K562 (cell line): ENCODE results near the gene NEMP1. TPM values are rescaled to one million over a fixed set of nuclear protein-coding genes. Genes with fewer than 3 reads are reported as not detected.
A peak's percentile ranks its signal among the peaks of the same experiment; 100 is the strongest.
"Not testable (repeated sequence)": the region's sequence is repeated elsewhere in the genome, so short reads cannot be mapped to it uniquely, and the experiment has no call there.

ENCODE experiments used
- ATAC-seq: fragments of 200-7000 bp; cut with Tn5 transposase; 3 replicates; pipeline ENCODE4 v1.9.1; 2020; ENCODE audit warnings: moderate library complexity
- BruUV-seq: library from RNA; stranded (reverse); fragments of 400-500 nt; replicated peaks from 2 replicates; lab custom pipeline; 2021; lab: Mats Ljungman, UMichigan
- CTCF ChIA-PET: fragments of 300-600 bp; formaldehyde crosslinking; extraction: SDS; loops from one replicate; lab custom pipeline; 2021; ENCODE audit warnings: low intra/inter-chr PET ratio; lab: Yijun Ruan, JAX
- POLR2A ChIA-PET: fragments of 300-600, 350-650 bp; sonication (Branson Sonifier 250); formaldehyde crosslinking; extraction: SDS; loops from one replicate; lab custom pipeline; 2021; ENCODE audit warnings: antibody characterized with exemption, inconsistent platforms; lab: Yijun Ruan, JAX
- DNase-seq, 4 experiments: peaks; one replicate each; pipeline versions ENCODE4 v3.0.0 to v3.0.0-alpha.2; 2011 to 2018; ENCODE audit warnings: low spot score in 3 of 4, mixed read lengths in 3 of 4; ENCODE audit errors: extremely low read depth in 1 of 4
- FAIRE-seq: peaks from 2 replicates; lab custom pipeline; 2011; peaks lifted over from hg19 to GRCh38; lab: Jason Lieb, UNC
- H2AFZ ChIP-seq: 2 replicates; pipeline ENCODE4 v1.6.0; 2011; ENCODE audit warnings: low read depth, low read length, control low read depth, inconsistent platforms
- H3K27ac ChIP-seq: fragments of 200-600 bp; 3 replicates; pipeline ENCODE4 v1.8.0; 2011; ENCODE audit warnings: low read depth, mild to moderate bottlenecking, control low read depth, inconsistent platforms, low read length, moderate library complexity, mixed read lengths; ENCODE audit errors: extremely low read depth
- H3K27me3 ChIP-seq, 2 experiments: fragments of 300-600 bp in 1 of 2; 2 replicates in 1 of 2; 3 replicates in 1 of 2; pipeline versions ENCODE4 v1.6.0 to v1.8.0; 2011; ENCODE audit warnings: inconsistent platforms in 2 of 2, low read length in 2 of 2, mild to moderate bottlenecking in 1 of 2, mixed read lengths in 1 of 2, moderate library complexity in 1 of 2; ENCODE audit not compliant: control insufficient read depth in 2 of 2, insufficient read depth in 2 of 2
- H3K36me3 ChIP-seq: fragments of 300-600 bp; 3 replicates; pipeline ENCODE4 v1.8.0; 2011; ENCODE audit warnings: mild to moderate bottlenecking, low read length, inconsistent platforms; ENCODE audit not compliant: control insufficient read depth, insufficient read depth
- H3K4me1 ChIP-seq, 2 experiments: fragments of 200-600 bp in 1 of 2; replicated peaks in 1 of 2; 2 replicates in 1 of 2; 3 replicates in 1 of 2; pipeline versions ENCODE4 v1.5.1 to v1.8.0; 2011; ENCODE audit warnings: inconsistent platforms in 2 of 2, low read length in 2 of 2, mild to moderate bottlenecking in 1 of 2, mixed read lengths in 1 of 2, moderate library complexity in 1 of 2; ENCODE audit not compliant: control insufficient read depth in 2 of 2, insufficient read depth in 2 of 2
- H3K4me2 ChIP-seq: 2 replicates; pipeline ENCODE4 v1.6.1; 2011; ENCODE audit warnings: low read length, control low read depth, inconsistent platforms, mixed read lengths; ENCODE audit not compliant: insufficient read depth
- H3K4me3 ChIP-seq: fragments of 200-600 bp; sonication (generic), shearing (Covaris generic); 2 replicates; pipeline ENCODE4 v1.5.1; 2016; ENCODE audit warnings: control low read depth, inconsistent platforms
- H3K79me2 ChIP-seq: fragments of 200-600 bp; 3 replicates; pipeline ENCODE4 v1.8.0; 2011; ENCODE audit warnings: low read length, inconsistent platforms; ENCODE audit not compliant: control insufficient read depth, insufficient read depth
- H3K9ac ChIP-seq, 2 experiments: 2 replicates each; pipeline versions ENCODE4 v1.6.0 to v1.6.1; 2011; ENCODE audit warnings: low read depth in 2 of 2, low read length in 2 of 2, control low read depth in 1 of 2, inconsistent platforms in 1 of 2, mild to moderate bottlenecking in 1 of 2, mixed read lengths in 1 of 2; ENCODE audit not compliant: insufficient read depth in 1 of 2
- H3K9me1 ChIP-seq: one replicate; pipeline ENCODE4 v1.6.0; 2011; ENCODE audit warnings: inconsistent platforms, mild to moderate bottlenecking, low read length, moderate library complexity; ENCODE audit not compliant: control insufficient read depth, insufficient read depth
- H3K9me3 ChIP-seq: replicated peaks from 2 replicates; pipeline ENCODE4 v1.5.1; 2011; ENCODE audit warnings: low read depth, low read length, inconsistent platforms; ENCODE audit not compliant: control insufficient read depth, insufficient read depth
- H4K20me1 ChIP-seq: replicated peaks from 2 replicates; pipeline ENCODE4 v1.6.1; 2011; ENCODE audit warnings: low read length, inconsistent platforms, mixed read lengths; ENCODE audit not compliant: control insufficient read depth, insufficient read depth
- ATF3 ChIP-seq, 2 experiments: fragments of 450-650 bp in 1 of 2; sonication (generic) in 1 of 2; formaldehyde crosslinking in 1 of 2; IDR thresholded peaks in 1 of 2; conservative IDR thresholded peaks in 1 of 2; 2 replicates each; pipeline versions ENCODE4 v1.6.1 to v1.8.1; 2016 to 2023; ENCODE audit warnings: mild to moderate bottlenecking in 2 of 2, moderate library complexity in 2 of 2, inconsistent platforms in 1 of 2, missing genetic modification reagents in 1 of 2
- JUND ChIP-seq, 2 experiments: IDR thresholded peaks; 2 replicates in 1 of 2; 3 replicates in 1 of 2; pipeline ENCODE4 v1.6.1; 2011; ENCODE audit warnings: borderline replicate concordance in 2 of 2, low read depth in 2 of 2, low read length in 2 of 2, improper control_type of control experiment in 1 of 2, missing biosample characterization in 1 of 2, missing genetic modification characterization in 1 of 2, missing genetic modification reagents in 1 of 2
- WGBS: fragments of 100-300 bp; shearing (Covaris generic); methylation state at CpG from one replicate; pipeline ENCODE4 v1.1.6; 2016; ENCODE audit warnings: low coverage, mixed read lengths; ENCODE audit not compliant: insufficient coverage; ENCODE audit errors: missing lambda C conversion rate; 5-methylcytosine and 5-hydroxymethylcytosine counted together
- in situ Hi-C: fragments of 300-500 bp; cut with MboI; formaldehyde crosslinking; loops from 4 replicates; pipeline ENCODE4 v1.15.0; 2018; ENCODE audit warnings: inconsistent platforms, mixed read lengths
- intact Hi-C: fragments of 100-400 bp; cut with micrococcal nuclease; formaldehyde crosslinking; loops from 2 replicates; pipeline ENCODE4 v1.14.2; 2022
- polyA plus RNA-seq, 8 experiments: library from polyadenylated mRNA; depleted of rRNA in 4 of 8; stranded (reverse) in 5 of 8; unstranded in 3 of 8; fragments of >200 nt; fragmentation: Nextera tagmentation in 2 of 8; fragmentation: Illumina TruSeq in 1 of 8; extraction: Ambion mirVana in 2 of 8; extraction: Trizol in 1 of 8; gene quantifications; 2 replicates each; pipeline versions ENCODE4 v1.2.1 to v1.2.3, GENCODE V29; 2011 to 2014; ENCODE audit warnings: inconsistent platforms in 1 of 8, missing spikeins in 1 of 8
- total RNA-seq, 7 experiments: library from RNA; depleted of rRNA in 6 of 7; stranded (reverse); fragments of >200 nt in 6 of 7; fragmentation: Illumina TruSeq in 2 of 7; extraction: Trizol in 2 of 7; gene quantifications; 2 replicates each; pipeline versions ENCODE4 v1.2.1 to v1.2.3, GENCODE V29; 2011 to 2021; ENCODE audit warnings: low replicate concordance in 1 of 7

NEMP1 gene
- total and polyA plus RNA-seq, 9 of the 15 experiments (the other 6 are each of a cell fraction or from before 2014, with no cell fraction given), result 9.5 to 82.2 (median 41.2) TPM

GRCh38 chr12:57120718-57121117 is 42.1 kb upstream of the NEMP1 start:
- CTCF ChIA-PET; H4K20me1 ChIP-seq; H3K27me3 ChIP-seq; H3K79me2 ChIP-seq; H3K36me3 ChIP-seq; H3K9ac ChIP-seq; DNase-seq; BruUV-seq; H3K27ac ChIP-seq; H3K9me1 ChIP-seq; FAIRE-seq; H3K4me3 ChIP-seq; H3K4me2 ChIP-seq; TF ChIP-seq JUND (tag; IDR thresholded peaks at IDR 0.05; ENCODE audit: borderline replicate concordance, low read depth, low read length); ATF3 (CRISPR knock-in tag; conservative IDR thresholded peaks at IDR 0.05): not testable (repeated sequence)
- TF ChIP-seq JUND (IDR thresholded peaks at IDR 0.05; ENCODE audit: borderline replicate concordance, low read depth, low read length) (peak; percentile 39; the same call in 1 of the 2 replicates), ATF3 (IDR thresholded peaks at IDR 0.05) (peak; percentile 61)
- TF ChIP-seq, all 486 proteins: peak for 2; not testable (repeated sequence) for 484
- H3K9me3 ChIP-seq, ATAC-seq, POLR2A ChIA-PET, H2AFZ ChIP-seq: not testable (repeated sequence)
- in situ Hi-C loops (loop anchor here (5.0 kb wide), 1 partner anchor 57 kb away; no protein-coding TSS in a partner anchor), intact Hi-C loops (loop anchor here (10.0 kb wide), 1 partner anchor 124 kb away; no protein-coding TSS in a partner anchor)
- peaks cover 10 to 14% of the 10 kb centered on the region in 2 experiments; a peak in 4 of 5 replicates for H3K4me1 ChIP-seq
- 9% methylated on average over 11 of the region's 11 CpGs for WGBS
